Tibial nerve (tissue), 4 donors: ENCODE measurements around the gene DSC1. TPM values are rescaled to one million over a fixed set of nuclear protein-coding genes. Genes with fewer than 3 reads are reported as not detected.

Experiments
- DNase-seq, 2 donors: peaks; one replicate each; pipeline ENCODE4 v3.0.0-alpha.2; 2019; ENCODE audit warnings: low spot score in 2 of 2
- H3K27ac ChIP-seq, 4 donors: fragments of 200-600 bp; sonication (generic) in 3 of 4; one replicate each; pipeline ENCODE4 v1.5.1; 2017 to 2019; ENCODE audit warnings: mild to moderate bottlenecking in 1 of 4
- H3K27me3 ChIP-seq, 2 donors: fragments of 200-600 bp; sonication (generic) in 1 of 2; one replicate each; pipeline versions ENCODE4 v1.5.1 to v1.6.0; 2017 to 2019
- H3K36me3 ChIP-seq, 3 donors: fragments of 200-600 bp; sonication (generic); one replicate each; pipeline ENCODE4 v1.5.1; 2018 to 2019
- H3K4me1 ChIP-seq, 4 donors: fragments of 200-600 bp; sonication (generic) in 3 of 4; one replicate each; pipeline ENCODE4 v1.5.1; 2017 to 2019
- H3K4me3 ChIP-seq, 4 donors: fragments of 200-600 bp; sonication (generic) in 3 of 4; one replicate each; pipeline ENCODE4 v1.5.1; 2017 to 2019; ENCODE audit warnings: mild to moderate bottlenecking in 1 of 4, moderate library complexity in 1 of 4
- H3K9me3 ChIP-seq, 4 donors: fragments of 200-600 bp; sonication (generic) in 3 of 4; one replicate each; pipeline ENCODE4 v1.5.1; 2017 to 2019
- EP300 ChIP-seq, 2 donors: sonication (generic); formaldehyde crosslinking; IDR thresholded peaks; one replicate each; pipeline ENCODE4 v1.6.1; 2017; ENCODE audit warnings: antibody characterized with exemption in 2 of 2, mild to moderate bottlenecking in 1 of 2
- POLR2A ChIP-seq, 2 donors: fragments of 450-650 bp; IDR thresholded peaks; one replicate each; pipeline ENCODE4 v1.6.1; 2017; ENCODE audit warnings: antibody characterized with exemption in 2 of 2, mild to moderate bottlenecking in 2 of 2, moderate library complexity in 2 of 2
- whole genome bisulfite sequencing, 2 donors: methylation state at CpG; one replicate each; pipeline ENCODE4 v1.1.5; 2018; 5-methylcytosine and 5-hydroxymethylcytosine counted together
- total RNA-seq, 4 donors: library from RNA; depleted of rRNA; stranded (reverse); fragments of >200 nt; gene quantifications; one replicate each; pipeline ENCODE4 v1.1.0, GENCODE V29; 2016
- TF ChIP-seq, protein P1 (sequence below), 5 experiments: fragments of 200-600 bp in 3 of 5; fragments of 450-650 bp in 2 of 5; sonication (generic) in 3 of 5; IDR thresholded peaks; one replicate each; pipeline ENCODE4 v1.5.1; 2016 to 2019; ENCODE audit warnings: antibody characterized with exemption in 5 of 5, mild to moderate bottlenecking in 3 of 5, moderate library complexity in 2 of 5

Gene DSC1
- total RNA-seq, 4 donors from 2014 or later: not detected

DNA sequence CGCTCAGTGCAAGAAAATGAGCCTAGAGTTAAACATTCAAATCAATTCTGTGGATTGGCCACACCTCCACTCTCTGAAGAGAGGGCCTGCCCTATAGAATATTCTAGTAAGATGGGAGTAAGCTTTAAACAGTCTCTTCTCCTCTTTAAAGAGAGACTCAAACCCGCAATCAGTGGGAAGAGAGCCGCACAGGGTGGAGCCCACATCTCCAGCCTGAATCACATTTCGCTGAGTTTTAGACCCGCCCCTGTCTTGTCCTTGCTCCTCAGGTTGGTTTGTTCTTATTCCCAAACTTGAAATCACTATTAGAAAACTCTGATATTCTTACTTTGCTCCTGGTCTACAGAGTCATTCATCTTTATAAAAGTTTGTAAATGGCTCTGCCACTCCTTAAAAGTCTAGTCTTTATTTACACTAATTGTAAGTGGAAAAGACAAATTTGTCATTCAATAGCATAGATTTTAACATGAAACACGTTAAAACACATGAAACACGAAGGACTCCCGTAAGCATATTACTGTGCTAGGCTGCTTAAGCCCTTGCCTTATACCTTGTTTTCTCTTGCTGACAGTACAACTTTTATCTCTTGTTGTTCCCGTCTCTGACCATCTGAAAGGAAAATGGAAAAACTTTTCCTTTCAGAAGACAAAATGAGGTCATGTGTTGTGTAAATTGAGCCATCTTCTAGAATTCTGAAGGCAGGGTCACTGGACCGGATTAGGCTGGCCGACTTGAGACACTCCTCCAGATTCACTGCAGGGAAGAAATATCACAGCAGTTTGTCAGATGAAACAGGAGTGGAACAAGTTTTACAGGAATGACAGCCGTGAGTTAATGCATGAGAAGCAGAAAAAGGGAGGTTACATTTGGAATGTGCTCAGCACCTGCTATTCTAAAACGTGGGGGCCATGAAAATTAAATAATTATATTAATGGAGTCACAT lies 5.6 kb downstream of the DSC1 start:
- Histone ChIP-seq H3K9me3 (no peaks in the 10 kb centered on the region), H3K36me3 (no peaks in the 10 kb centered on the region), H3K27ac (no peak overlapping the region), H3K4me3 (no peak overlapping the region), H3K4me1 (no peaks in the 10 kb centered on the region), H3K27me3 (no peaks in the 10 kb centered on the region)
- 70 to 72% methylated on average over 13 of the region's 13 CpGs for WGBS, 2 donors
- TF ChIP-seq POLR2A (IDR thresholded peaks at IDR 0.05) (no peak), EP300 (IDR thresholded peaks at IDR 0.05) (no peak)
- DNase-seq: no peak

DNA sequence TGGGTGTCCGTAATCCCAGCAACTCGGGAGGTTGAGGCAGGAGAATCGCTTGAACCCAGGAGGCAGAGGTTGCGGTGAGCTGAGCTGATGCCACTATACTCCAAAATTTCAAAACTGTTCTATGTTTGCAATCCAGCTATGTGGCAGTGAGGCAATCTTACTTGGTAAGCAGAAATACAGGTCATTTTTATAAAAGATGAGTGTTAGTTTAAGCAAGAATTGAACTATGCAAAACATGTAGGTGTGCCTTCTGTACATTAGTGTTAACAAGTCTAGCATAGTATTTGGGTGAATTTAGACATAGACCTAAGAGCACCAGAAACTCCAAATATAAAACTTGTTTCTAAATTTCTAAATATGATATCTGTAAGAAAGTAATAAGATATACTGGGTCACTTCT lies 7.2 kb downstream of the DSC1 start:
- no peak for DNase-seq
- Histone ChIP-seq H3K36me3 (no peaks in the 10 kb centered on the region), H3K4me1 (no peaks in the 10 kb centered on the region), H3K27ac (no peak overlapping the region), H3K4me3 (no peak overlapping the region), H3K9me3 (no peaks in the 10 kb centered on the region), H3K27me3 (no peaks in the 10 kb centered on the region)
- TF ChIP-seq POLR2A (IDR thresholded peaks at IDR 0.05): no peak
- TF ChIP-seq, protein P1, sequence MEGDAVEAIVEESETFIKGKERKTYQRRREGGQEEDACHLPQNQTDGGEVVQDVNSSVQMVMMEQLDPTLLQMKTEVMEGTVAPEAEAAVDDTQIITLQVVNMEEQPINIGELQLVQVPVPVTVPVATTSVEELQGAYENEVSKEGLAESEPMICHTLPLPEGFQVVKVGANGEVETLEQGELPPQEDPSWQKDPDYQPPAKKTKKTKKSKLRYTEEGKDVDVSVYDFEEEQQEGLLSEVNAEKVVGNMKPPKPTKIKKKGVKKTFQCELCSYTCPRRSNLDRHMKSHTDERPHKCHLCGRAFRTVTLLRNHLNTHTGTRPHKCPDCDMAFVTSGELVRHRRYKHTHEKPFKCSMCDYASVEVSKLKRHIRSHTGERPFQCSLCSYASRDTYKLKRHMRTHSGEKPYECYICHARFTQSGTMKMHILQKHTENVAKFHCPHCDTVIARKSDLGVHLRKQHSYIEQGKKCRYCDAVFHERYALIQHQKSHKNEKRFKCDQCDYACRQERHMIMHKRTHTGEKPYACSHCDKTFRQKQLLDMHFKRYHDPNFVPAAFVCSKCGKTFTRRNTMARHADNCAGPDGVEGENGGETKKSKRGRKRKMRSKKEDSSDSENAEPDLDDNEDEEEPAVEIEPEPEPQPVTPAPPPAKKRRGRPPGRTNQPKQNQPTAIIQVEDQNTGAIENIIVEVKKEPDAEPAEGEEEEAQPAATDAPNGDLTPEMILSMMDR (IDR thresholded peaks at IDR 0.05): no peak
- TF ChIP-seq EP300 (IDR thresholded peaks at IDR 0.05): no peak
- WGBS, 2 donors: 79 to 81% methylated on average over 4 of the region's 4 CpGs

DNA sequence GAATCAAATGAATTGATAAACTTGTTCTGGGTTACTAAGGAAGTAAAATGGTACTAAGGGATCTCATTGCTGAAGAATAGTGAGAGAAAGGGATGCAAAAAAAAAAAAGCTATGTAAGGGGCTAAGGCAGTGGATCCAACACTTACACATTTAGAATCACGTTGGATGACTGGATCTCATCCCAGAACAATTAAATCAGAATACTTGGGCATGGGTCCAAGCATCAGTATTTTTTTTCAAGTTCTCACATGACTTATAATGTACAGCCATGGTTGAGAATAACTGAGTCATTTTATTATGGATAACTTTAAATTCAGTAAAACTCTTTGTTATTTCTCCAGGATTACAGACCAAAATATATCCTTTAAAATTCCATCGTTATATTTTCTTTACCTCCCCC lies 8.5 kb downstream of the DSC1 start:
- Histone ChIP-seq H3K27me3 (no peaks in the 10 kb centered on the region), H3K36me3 (no peaks in the 10 kb centered on the region), H3K4me3 (no peak overlapping the region), H3K4me1 (no peaks in the 10 kb centered on the region), H3K9me3 (no peaks in the 10 kb centered on the region), H3K27ac (no peak overlapping the region)
- WGBS, 2 donors: 35 to 38% methylated on average over 2 of the region's 2 CpGs
- DNase-seq: no peak
- TF ChIP-seq POLR2A (IDR thresholded peaks at IDR 0.05) (no peak), EP300 (IDR thresholded peaks at IDR 0.05) (no peak)
- TF ChIP-seq, protein P1 (IDR thresholded peaks at IDR 0.05): no peak

DNA sequence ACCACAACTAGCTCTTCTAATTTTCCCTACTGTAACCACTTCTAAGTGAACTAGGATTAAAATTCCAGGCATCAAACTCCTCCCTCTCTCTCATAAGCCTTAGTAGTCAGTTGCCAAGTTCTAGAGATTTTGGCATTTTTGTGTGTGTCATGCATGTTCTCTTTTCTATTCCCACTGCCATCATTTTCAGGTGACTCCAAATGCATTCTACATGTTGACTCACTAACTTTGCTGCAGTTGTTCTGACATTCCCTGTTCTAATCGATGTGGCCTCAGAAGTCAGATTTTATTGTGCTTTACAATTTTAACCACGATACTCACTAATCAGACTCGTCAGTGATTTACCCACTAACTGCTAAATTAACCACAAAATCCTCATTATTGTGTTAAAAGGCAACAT lies 13.3 kb downstream of the DSC1 start:
- TF ChIP-seq, protein P1 (IDR thresholded peaks at IDR 0.05): no peak
- no peak for TF ChIP-seq EP300 (IDR thresholded peaks at IDR 0.05)
- no peak for TF ChIP-seq POLR2A (IDR thresholded peaks at IDR 0.05)
- H3K27me3 ChIP-seq: no peaks in the 10 kb centered on the region
- no peaks in the 10 kb centered on the region for H3K4me1 ChIP-seq
- no peak overlapping the region for H3K4me3 ChIP-seq
- H3K27ac ChIP-seq: no peak overlapping the region
- WGBS, 2 donors: 72 to 91% methylated on average over 3 of the region's 3 CpGs
- no peak for DNase-seq
- H3K9me3 ChIP-seq: no peaks in the 10 kb centered on the region
- no peaks in the 10 kb centered on the region for H3K36me3 ChIP-seq

DNA sequence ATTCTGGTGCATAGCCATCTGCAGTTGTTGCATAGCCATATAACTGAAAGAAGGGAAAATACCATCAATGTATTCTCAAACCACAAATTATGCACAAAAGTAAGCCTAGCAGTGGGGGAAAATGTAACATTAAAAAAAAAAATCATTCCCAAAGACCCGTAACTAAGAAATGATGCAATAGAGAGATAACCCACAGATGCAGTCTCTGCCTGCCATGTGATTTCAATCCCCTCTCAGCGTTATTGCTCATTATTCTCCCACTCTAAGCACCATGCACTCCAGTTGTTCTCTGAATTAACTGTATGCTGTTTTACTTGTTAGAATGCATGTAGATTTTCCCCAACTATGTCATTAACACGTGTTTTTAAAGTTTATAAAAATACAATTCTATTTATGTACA lies 14.1 kb downstream of the DSC1 start:
- 49 to 52% methylated on average over 3 of the region's 3 CpGs for WGBS, 2 donors
- Histone ChIP-seq H3K9me3 (no peaks in the 10 kb centered on the region), H3K4me3 (no peak overlapping the region), H3K27me3 (no peaks in the 10 kb centered on the region), H3K36me3 (no peaks in the 10 kb centered on the region), H3K27ac (no peak overlapping the region), H3K4me1 (no peaks in the 10 kb centered on the region)
- TF ChIP-seq POLR2A (IDR thresholded peaks at IDR 0.05) (no peak), EP300 (IDR thresholded peaks at IDR 0.05) (no peak)
- TF ChIP-seq, protein P1 (IDR thresholded peaks at IDR 0.05): no peak
- DNase-seq: no peak
